Upper lobe of left lung (tissue), 6 donors: ENCODE results near the gene TUBGCP2. TPM values are rescaled to one million over a fixed set of nuclear protein-coding genes. Genes with fewer than 3 reads are reported as not detected.

Experiments
- ATAC-seq, 2 donors: fragments of 200-7000 bp; cut with Tn5 transposase; one replicate each; pipeline ENCODE4 v1.9.1; 2022; ENCODE audit warnings: mild to moderate bottlenecking in 2 of 2, moderate library complexity in 2 of 2; ENCODE audit not compliant: low FRiP score in 2 of 2
- DNase-seq, 2 donors: peaks; one replicate each; pipeline ENCODE4 v3.0.0-alpha.2; 2019 to 2020
- H3K27ac ChIP-seq, 4 donors: fragments of 200-600 bp; sonication (generic); one replicate each; pipeline ENCODE4 v1.5.1; 2016 to 2019
- H3K27me3 ChIP-seq, 4 donors: fragments of 200-600 bp; sonication (generic); one replicate each; pipeline ENCODE4 v1.5.1; 2017 to 2019
- H3K36me3 ChIP-seq, 4 donors: fragments of 200-600 bp; sonication (generic); one replicate each; pipeline ENCODE4 v1.5.1; 2016 to 2019
- H3K4me1 ChIP-seq, 4 donors: fragments of 200-600 bp; sonication (generic); one replicate each; pipeline ENCODE4 v1.5.1; 2018 to 2019
- H3K4me3 ChIP-seq, 4 donors: fragments of 200-600 bp; sonication (generic); one replicate each; pipeline ENCODE4 v1.5.1; 2017 to 2019; ENCODE audit warnings: mild to moderate bottlenecking in 2 of 4, moderate library complexity in 1 of 4
- H3K9me3 ChIP-seq, 4 donors: fragments of 200-600 bp; sonication (generic); one replicate each; pipeline ENCODE4 v1.5.1; 2018 to 2019
- CTCF ChIP-seq, 6 experiments: fragments of 450-650 bp in 4 of 6; fragments of 200-600 bp in 2 of 6; sonication (generic) in 2 of 6; IDR thresholded peaks; one replicate each; pipeline ENCODE4 v1.5.1; 2016 to 2019; ENCODE audit warnings: antibody characterized with exemption in 6 of 6
- EP300 ChIP-seq, 4 donors: sonication (generic); formaldehyde crosslinking; IDR thresholded peaks; one replicate each; pipeline ENCODE4 v1.5.1; 2017; ENCODE audit warnings: antibody characterized with exemption in 4 of 4, control low read depth in 2 of 4
- POLR2A ChIP-seq, 4 donors: fragments of 450-650 bp; IDR thresholded peaks; one replicate each; pipeline ENCODE4 v1.5.1; 2016 to 2017; ENCODE audit warnings: antibody characterized with exemption in 4 of 4, mild to moderate bottlenecking in 2 of 4
- POLR2AphosphoS5 ChIP-seq, 2 donors: sonication (generic); formaldehyde crosslinking; IDR thresholded peaks; one replicate each; pipeline ENCODE4 v1.5.1; 2017; ENCODE audit warnings: antibody characterized with exemption in 2 of 2
- WGBS, 2 donors: methylation state at CpG; one replicate each; pipeline ENCODE4 v1.1.5; 2017 to 2018; 5-methylcytosine and 5-hydroxymethylcytosine counted together
- total RNA-seq, 6 donors: library from RNA; depleted of rRNA in 4 of 6; stranded (reverse); fragments of >200 nt in 4 of 6; gene quantifications; one replicate each; pipeline versions ENCODE4 v1.1.0 to v1.2.1, GENCODE V29; 2016 to 2021
- donor health status: DM: no; HTN: no; CAD: no; lungs with moderate emphysema.
- donor health status: DM: no; HTN: yes; CAD: no; lungs with severe emphysema.

Gene TUBGCP2
- total RNA-seq, 6 donors from 2014 or later = 41.7 to 106 (median 56.3) TPM

- DNase-seq = no peak
- Histone ChIP-seq H3K9me3 (no peaks in the 10 kb centered on the region), H3K4me1 (peaks cover 5 to 17% (median 11%) of the 10 kb centered on the region in 4 donors), H3K36me3 (peaks cover 7 to 34% (median 29%) of the 10 kb centered on the region in 4 donors), H3K4me3 (no peak overlapping the region), H3K27ac (no peak overlapping the region), H3K27me3 (no peaks in the 10 kb centered on the region)
- TF ChIP-seq EP300 (IDR thresholded peaks at IDR 0.05) (no peak), POLR2A (IDR thresholded peaks at IDR 0.05) (no peak), CTCF (IDR thresholded peaks at IDR 0.05) (no peak), POLR2AphosphoS5 (IDR thresholded peaks at IDR 0.05) (no peak)
- WGBS, 2 donors = 92 to 96% methylated on average over 9 of the region's 9 CpGs
- no peak for ATAC-seq
These were observed 4.1 kb upstream of the TUBGCP2 start for GRCh38 chr10:133312769-133313145.

GRCh38 chr10:133312016-133312768, 3.5 kb upstream of the TUBGCP2 start:
- no peak for ATAC-seq
- Histone ChIP-seq H3K36me3 (peaks cover 7 to 34% (median 29%) of the 10 kb centered on the region in 4 donors), H3K27me3 (no peaks in the 10 kb centered on the region), H3K27ac (no peak overlapping the region), H3K4me3 (no peak overlapping the region), H3K9me3 (no peaks in the 10 kb centered on the region), H3K4me1 (peaks cover 10 to 22% (median 16%) of the 10 kb centered on the region in 4 donors)
- TF ChIP-seq POLR2AphosphoS5 (IDR thresholded peaks at IDR 0.05) (no peak), CTCF (IDR thresholded peaks at IDR 0.05) (no peak), EP300 (IDR thresholded peaks at IDR 0.05) (no peak), POLR2A (IDR thresholded peaks at IDR 0.05) (no peak)
- DNase-seq = no peak
- 93 to 95% methylated on average over 20 to 23 of the region's 23 CpGs for WGBS, 2 donors

- H3K36me3 ChIP-seq = peaks cover 7 to 34% (median 29%) of the 10 kb centered on the region in 4 donors
- H3K27ac ChIP-seq = no peak overlapping the region
- no peak overlapping the region for H3K4me3 ChIP-seq
- ATAC-seq = no peak
- no peak for DNase-seq
- TF ChIP-seq POLR2A (IDR thresholded peaks at IDR 0.05) = no peak
- no peak for TF ChIP-seq EP300 (IDR thresholded peaks at IDR 0.05)
- TF ChIP-seq CTCF (IDR thresholded peaks at IDR 0.05) = no peak
- no peak for TF ChIP-seq POLR2AphosphoS5 (IDR thresholded peaks at IDR 0.05)
- H3K4me1 ChIP-seq = peaks cover 17 to 29% (median 23%) of the 10 kb centered on the region in 4 donors
- 92 to 97% methylated on average over 10 of the region's 10 CpGs for WGBS, 2 donors
- no peaks in the 10 kb centered on the region for H3K27me3 ChIP-seq
- H3K9me3 ChIP-seq = no peaks in the 10 kb centered on the region
These were observed 2.9 kb upstream of the TUBGCP2 start for GRCh38 chr10:133311570-133311969.

- no peak overlapping the region for H3K27ac ChIP-seq
- no peak overlapping the region for H3K4me3 ChIP-seq
- H3K36me3 ChIP-seq = peaks cover 7 to 34% (median 29%) of the 10 kb centered on the region in 4 donors
- peaks cover 24 to 36% (median 29%) of the 10 kb centered on the region in 4 donors for H3K4me1 ChIP-seq
- 97% methylated on average over 8 of the region's 8 CpGs for WGBS, 2 donors
- H3K27me3 ChIP-seq = no peaks in the 10 kb centered on the region
- ATAC-seq (no peak), DNase-seq (no peak)
- no peak for TF ChIP-seq EP300 (IDR thresholded peaks at IDR 0.05)
- no peak for TF ChIP-seq POLR2A (IDR thresholded peaks at IDR 0.05)
- no peak for TF ChIP-seq POLR2AphosphoS5 (IDR thresholded peaks at IDR 0.05)
- TF ChIP-seq CTCF (IDR thresholded peaks at IDR 0.05) = no peak
- H3K9me3 ChIP-seq = no peaks in the 10 kb centered on the region
These were observed 2.1 kb upstream of the TUBGCP2 start for GRCh38 chr10:133310789-133311188.

- no peak for ATAC-seq
- no peak overlapping the region for H3K4me3 ChIP-seq
- DNase-seq = peak in 1 of 2 donors; percentile 83
- no peaks in the 10 kb centered on the region for H3K9me3 ChIP-seq
- 95 to 96% methylated on average over 9 to 16 of the region's 16 CpGs for WGBS, 2 donors
- H3K27ac ChIP-seq = no peak overlapping the region
- no peaks in the 10 kb centered on the region for H3K27me3 ChIP-seq
- peaks cover 7 to 34% (median 29%) of the 10 kb centered on the region in 4 donors for H3K36me3 ChIP-seq
- peaks cover 27 to 40% (median 31%) of the 10 kb centered on the region in 4 donors for H3K4me1 ChIP-seq
- TF ChIP-seq POLR2AphosphoS5 (IDR thresholded peaks at IDR 0.05) (no peak), CTCF (IDR thresholded peaks at IDR 0.05) (no peak), POLR2A (IDR thresholded peaks at IDR 0.05) (no peak), EP300 (IDR thresholded peaks at IDR 0.05) (no peak)
These were observed 1.7 kb upstream of the TUBGCP2 start for GRCh38 chr10:133310399-133310755.
